HL-60/S4 treated with phorbol 12-myristate 13-acetate at 8.2 ng/mL for 4 days and 3 days (cell line): ENCODE results near the gene CD74.

Experiments used
- in situ Hi-C: fragments of 300-500 bp; cut with MboI; formaldehyde crosslinking; loops from 2 replicates; pipeline ENCODE4 v1.15.0; 2022; ENCODE audit warnings: low sequenced_read_pairs

CD74 gene

DNA sequence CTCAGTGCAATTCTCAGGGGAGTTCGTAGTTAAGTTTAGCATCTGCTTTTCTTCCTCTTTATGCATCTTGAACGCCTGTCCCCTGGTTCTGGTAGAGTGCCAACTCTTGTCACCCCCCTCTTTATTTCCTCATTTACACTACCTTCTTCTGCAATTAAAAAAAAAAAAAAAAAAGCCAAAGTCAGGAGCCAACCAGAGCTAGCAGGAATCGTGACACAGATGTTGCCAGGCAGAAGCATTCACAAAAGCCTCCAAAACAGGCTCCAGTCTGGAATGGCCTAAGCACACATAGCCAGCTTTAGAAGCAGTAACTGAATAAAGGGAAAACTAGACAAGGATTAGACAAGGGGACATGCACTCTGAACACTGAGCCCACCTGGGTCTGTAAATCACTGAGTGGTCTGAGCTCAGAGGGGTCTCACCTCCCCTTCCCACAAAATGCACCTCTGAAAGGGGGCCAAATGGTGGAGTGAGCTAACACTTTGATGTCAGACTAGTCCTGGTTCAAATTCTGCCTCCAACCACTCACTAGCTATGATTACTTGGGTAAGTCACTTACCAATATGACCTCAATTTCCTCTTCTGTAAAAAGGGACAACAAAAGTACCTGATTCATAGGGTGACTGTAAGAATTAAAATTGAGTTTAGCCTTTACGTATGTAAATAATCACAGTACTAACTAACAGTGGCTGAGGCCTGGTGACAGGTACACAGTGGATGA lies 2.0 kb downstream of the CD74 start:
- in situ Hi-C loops: no loop called here

DNA sequence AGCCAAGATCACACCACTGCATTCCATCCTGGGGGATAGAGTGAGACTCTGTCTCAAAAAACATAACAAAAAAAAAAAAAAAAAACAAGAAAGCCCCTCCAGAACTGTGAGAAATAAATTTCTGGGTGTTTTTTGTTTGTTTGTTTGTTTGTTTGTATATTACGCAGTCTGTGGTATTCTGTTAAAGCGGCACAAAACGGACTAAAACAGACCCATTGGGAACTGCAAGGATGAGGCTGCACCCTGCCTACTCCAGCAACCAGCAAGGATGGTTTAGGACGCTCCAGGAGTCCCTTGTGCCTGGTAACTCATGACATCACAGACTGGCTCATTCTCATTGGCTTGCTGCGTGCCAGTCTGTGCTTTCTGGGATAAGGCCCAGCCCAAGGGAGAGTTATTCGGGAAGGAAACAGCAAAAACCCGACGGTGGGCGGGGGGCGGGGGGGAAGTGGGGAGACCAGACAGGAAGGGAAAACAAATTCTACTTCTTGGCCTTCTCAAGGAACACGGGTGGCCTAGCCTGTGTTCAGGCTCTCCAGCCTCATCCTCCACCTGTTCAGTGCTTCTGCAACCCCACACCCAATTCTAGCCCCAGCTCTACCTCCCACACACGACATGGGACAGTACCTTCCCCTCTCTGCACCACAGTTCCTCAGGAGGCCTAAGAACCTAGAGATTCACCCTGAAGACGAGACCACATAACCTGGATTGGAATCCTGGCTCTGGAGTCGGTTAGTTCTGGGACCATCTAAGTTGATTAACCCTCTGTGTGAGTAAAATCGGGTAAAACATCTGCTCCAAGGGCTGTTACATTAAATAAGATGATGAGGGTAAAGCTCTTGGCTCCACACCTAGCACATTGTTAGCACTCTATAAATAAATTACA lies 2.8 kb downstream of the CD74 start:
- in situ Hi-C loops: no loop called here

DNA sequence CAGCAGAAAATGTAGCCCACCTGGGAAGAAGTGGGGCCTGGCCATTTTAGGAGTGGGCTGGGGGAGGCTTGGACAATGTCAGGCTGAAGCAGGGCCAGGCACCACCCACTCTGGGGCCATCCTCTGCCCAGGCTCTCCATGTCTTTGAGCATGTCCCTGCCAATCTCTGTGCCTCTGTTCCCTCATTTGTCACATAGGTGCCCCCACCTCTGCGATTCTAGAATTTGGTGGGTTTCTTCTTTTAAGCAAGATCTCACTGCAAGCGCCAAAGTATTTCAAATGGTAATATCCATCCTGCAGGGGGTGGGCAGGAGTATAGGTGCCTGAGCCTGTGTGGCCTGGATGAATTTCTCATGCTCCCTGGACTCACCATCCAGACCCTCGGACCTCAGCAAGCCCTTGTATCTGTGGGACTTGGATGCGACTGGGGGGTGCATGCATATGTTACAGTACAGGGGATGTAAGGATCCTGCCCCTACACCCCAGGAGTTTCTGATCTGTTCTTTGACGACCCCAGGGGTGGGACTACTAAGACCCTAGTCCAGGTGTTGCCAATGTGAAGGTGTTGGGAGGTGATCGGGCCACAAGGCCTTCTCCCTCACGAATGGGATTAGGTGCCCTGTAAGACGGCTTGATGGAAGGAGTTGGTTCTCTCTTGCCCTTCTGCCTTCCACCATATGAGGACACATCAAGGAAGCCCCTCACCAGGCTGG lies 4.3 kb downstream of the CD74 start:
- in situ Hi-C loops: no loop called here

DNA sequence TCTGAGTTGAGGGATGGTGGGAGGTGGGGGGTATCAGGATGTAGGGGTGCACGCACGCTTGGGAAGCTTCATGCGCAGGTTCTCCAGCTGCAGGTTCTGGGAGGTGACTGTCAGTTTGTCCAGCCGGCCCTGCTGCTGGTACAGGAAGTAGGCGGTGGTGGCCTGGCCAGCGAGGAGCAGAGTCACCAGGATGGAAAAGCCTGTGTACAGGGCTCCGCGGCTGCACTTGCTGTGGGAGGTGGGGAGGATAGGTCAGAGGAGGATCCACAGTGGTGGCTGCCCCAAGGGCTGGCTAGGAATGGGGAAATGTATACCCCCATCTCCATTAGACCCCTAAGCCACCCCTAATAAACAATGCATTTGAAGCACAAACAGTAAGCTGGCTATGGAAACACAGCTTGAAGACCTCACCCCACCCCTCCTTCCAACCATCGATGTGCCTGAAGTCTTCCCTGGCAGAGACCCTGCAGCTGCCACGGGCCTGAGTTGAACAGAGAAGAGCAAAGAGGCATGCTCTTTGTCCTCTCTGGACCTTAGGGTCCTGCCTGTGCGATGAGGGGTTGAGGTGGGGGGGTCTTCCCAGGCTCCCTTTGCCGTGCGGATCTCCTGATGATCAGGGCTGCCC lies 5.5 kb downstream of the CD74 start:
- in situ Hi-C loops: no loop called here

GRCh38 chr5:150406723-150407095 lies 6.0 kb downstream of the CD74 start:
- in situ Hi-C loops: no loop called here

DNA sequence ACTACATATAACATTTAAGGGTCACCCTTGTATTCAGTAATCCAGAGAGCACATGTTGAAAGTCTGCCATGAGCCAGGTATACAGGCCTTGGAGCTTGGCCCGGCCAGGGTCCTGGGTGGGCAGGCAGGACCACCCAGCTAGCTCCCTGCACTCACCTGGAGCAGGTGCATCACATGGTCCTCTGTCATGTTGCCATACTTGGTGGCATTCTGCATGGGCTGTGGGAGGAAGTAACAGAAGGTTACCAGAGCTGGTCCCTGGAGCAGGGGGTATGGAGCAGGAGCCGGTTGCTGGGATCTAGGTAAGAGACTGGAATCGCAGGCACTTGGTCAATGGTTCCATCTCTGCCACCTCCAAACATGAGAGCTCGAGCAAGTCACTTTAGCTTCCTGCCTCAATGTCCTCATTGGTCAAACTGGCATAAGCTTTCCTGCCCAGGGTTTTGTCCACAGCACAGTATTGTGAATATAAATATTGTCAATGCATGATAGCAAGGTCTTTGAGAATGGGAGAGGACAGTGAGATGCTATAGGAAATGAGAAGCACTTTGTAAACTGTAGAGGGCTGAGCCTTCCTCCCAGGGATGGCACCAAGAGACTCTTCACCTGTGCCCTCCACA lies 6.5 kb downstream of the CD74 start:
- in situ Hi-C loops: no loop called here

DNA sequence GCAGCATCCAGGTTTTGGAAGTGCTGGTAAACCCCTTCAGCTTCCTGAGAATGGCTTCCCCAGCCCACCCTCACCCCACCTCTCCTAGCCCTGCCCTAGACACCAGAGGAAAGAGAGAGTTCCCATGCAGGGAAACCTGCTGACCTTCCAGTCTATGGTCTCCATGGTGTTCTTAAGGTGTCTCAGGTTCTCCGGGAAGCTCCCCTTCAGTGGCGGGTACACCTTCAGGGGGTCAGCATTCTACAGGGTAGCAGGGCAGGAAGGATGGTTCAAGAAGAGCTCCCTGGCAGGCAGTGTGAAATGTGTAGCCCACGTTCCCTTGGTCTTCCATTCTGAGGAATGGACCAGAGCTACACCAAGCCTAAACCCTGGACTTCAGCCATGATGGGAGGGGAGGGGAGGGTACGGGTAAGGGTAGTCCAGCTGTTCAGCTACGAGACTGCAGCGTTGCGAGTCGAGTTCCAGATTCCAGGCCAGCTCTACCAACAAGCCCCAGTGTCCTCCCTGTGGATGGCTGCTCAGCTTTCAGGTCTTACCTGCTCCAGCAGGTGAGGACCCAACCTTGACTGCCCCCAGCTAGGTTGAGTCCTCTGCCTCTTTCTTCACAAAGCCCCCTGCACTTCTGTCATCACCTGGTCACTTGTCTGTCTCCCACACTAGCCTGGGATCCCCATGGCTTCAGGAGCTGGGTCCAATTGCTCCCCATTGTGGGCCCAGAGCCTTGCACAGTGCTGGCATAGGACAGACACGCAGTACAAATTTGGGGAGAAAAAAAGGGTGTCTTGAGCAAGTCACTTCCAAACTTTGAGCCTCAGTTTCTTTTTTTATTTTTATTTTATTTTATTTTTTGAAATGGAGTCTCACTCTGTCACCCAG lies 7.5 kb downstream of the CD74 start:
- in situ Hi-C loops: no loop called here

- in situ Hi-C loops: no loop called here
Measured at GRCh38 chr5:150404535-150404934, 8.2 kb downstream of the CD74 start.

- in situ Hi-C loops: no loop called here
Measured at GRCh38 chr5:150404121-150404520, 8.6 kb downstream of the CD74 start.

DNA sequence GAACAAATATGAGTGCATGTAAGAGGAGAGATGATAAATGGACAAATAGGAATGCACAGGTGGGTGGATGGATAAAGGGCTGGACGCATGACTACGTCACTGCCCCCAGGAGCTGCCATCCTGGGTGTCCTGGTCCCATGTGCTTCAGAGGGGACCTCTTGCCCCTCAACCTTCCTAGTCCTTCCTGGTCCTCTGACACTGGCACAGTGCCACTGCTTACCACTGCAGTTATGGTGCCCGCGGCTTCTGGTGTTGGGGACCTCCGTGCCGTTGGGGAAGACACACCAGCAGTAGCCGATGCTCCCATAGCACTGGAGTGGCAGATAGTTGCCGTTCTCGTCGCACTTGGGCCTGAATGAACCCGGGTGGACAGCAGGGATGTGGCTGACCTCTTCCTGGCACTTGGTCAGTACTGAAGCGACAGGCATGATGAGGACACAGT lies 9.8 kb downstream of the CD74 start:
- in situ Hi-C loops: no loop called here

DNA sequence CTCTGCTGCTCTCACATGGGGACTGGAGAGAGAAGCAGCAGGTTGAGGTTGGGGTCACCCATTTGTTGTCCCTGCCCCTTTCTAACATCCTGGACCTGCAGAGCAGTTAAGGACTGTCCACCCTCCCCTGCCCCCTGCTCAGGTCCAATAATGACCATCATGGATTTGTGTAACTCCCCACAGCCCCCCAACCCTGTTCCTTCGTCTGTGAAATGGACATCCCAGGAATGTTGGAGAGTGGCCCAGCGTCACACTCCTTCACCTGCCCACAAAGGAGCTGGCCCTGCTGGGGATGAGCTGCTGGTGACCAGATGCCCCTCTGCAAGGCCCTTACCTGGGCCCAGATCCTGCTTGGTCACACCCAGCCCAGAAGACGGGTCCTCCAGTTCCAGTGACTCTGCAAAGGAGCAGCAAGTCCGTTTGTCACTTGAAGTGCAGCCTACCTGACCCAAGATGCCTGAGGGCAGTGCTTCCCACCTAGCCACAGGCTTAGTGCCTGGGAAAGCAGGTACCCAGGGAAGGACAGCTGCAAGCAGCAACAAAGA lies 10.4 kb downstream of the CD74 start:
- in situ Hi-C loops: no loop called here

GRCh38 chr5:150401376-150402228 lies 11.1 kb downstream of the CD74 start:
- in situ Hi-C loops: no loop called here

DNA sequence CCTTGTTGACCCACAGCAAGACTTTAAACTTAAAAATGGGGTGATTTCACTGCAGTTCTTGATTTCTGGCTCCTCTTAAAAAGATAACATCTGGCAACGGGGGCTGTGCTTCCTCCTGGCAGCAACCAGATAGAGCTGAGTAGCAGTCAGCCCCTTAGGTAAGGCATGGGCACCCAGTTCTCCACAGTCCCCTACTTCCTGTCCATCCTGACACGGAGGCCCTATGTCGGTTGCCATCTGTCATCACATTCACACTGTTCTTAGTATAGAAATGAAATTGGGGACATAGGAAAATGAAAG lies 11.7 kb downstream of the CD74 start:
- in situ Hi-C loops: no loop called here

DNA sequence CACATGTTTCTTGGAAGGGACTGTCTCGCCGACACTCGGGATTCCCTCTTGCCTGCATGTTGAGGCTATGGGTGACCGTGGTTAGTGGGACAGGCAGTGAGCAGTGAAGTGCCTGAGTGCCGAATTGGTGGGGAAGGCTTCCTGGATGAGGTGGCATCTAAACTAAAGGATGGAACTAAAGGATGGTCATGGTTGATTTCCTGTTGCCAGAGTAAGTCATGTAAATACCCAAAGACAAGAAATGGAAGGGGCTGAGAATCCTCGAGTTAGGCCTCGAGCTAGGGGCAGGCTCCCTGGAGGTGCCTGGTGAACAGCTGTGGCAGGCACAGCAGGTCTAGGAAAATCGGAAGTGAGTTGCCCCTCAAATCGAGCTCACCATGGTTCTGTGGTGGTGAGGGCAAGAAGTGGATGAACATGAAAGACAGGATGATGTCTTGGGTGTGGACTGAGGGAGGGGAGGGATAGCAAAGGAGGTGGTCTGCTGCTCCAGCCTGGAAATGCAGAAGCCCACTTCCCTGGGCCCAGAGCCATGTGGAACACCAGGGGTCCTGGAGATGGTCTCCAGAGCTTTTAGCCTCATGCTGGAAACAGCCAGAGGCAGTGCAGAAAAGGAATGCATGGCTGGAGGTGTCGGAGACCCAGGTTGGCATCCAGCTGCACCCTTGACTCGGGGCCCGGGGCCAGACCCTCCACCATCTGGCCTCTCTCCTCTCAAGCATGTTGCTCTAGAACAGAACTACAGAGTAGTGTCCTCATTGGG lies 12.2 kb downstream of the CD74 start:
- in situ Hi-C loops: no loop called here

GRCh38 chr5:150399524-150400211 lies 13.0 kb downstream of the CD74 start:
- in situ Hi-C loops: no loop called here

DNA sequence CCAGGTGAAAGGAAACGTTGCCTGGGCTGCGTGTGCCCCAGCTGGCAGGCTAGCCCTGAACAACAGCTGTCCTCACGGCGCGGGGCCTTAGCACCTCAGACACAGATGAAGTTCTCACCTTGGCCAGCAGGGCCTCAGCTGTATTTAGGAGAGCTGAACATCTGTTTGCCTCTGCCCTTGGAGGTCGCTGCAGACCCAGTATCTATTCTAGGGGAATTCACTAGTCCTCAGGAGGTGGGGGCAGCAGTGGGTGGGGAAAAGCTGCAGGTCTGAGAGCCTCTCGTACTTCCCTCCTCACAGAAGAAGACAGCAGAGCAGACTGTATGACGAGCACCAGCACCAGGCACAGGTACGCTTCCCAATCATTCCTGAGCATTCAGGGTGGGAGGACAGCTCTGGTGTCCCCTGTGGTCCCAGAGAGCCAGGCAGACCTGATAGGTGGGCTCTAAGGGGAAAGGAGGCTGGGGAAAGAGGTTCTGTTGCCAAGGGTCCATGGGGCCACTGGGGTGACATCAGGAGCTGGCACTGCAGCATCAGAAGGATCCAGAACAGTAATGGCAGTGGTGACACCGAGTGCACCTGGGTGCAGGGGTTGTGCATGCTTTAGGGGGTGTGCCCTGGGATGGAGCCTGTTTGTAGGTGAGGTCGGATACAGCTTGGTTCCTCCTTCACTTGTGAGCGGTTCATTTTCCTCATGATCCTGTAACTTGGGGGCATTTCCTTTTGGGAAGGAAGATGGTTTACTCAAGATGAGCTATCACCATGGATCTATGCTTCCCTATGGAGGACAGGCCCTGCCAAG lies 13.8 kb downstream of the CD74 start:
- in situ Hi-C loops: no loop called here
